Type B pancreatic cell (in vitro differentiated cells): ENCODE data around the gene NUMB. TPM values are rescaled to one million over a fixed set of nuclear protein-coding genes. Genes with fewer than 3 reads are reported as not detected.
A peak's percentile ranks its signal among the peaks of the same experiment; 100 is the strongest.

Experiments used
- DNase-seq: peaks from one replicate; pipeline ENCODE4 v3.0.0; 2021; ENCODE audit warnings: mixed read lengths; ENCODE audit not compliant: unreplicated experiment; ENCODE audit errors: extremely low spot score
- H3K27ac Mint-ChIP-seq: 2 replicates; pipeline ENCODE4 v1.8.0; 2021; ENCODE audit warnings: mild to moderate bottlenecking, mixed read lengths
- H3K27me3 Mint-ChIP-seq: 2 replicates; pipeline ENCODE4 v1.8.0; 2021; ENCODE audit warnings: mixed read lengths
- H3K36me3 Mint-ChIP-seq: 2 replicates; pipeline ENCODE4 v1.8.0; 2021; ENCODE audit warnings: mixed read lengths
- H3K4me1 Mint-ChIP-seq: one replicate; pipeline ENCODE4 v1.8.0; 2021; ENCODE audit warnings: mixed read lengths; ENCODE audit not compliant: unreplicated experiment
- H3K4me3 Mint-ChIP-seq: 2 replicates; pipeline ENCODE4 v1.8.0; 2021; ENCODE audit warnings: mild to moderate bottlenecking, mixed read lengths
- H3K9me3 Mint-ChIP-seq: 2 replicates; pipeline ENCODE4 v1.8.0; 2021; ENCODE audit warnings: mixed read lengths
- total RNA-seq: library from RNA; stranded (reverse); gene quantifications from 2 replicates; pipeline ENCODE4 v1.2.1, GENCODE V29; 2021; ENCODE audit warnings: low replicate concordance
- TF ChIP-seq, protein P1 (sequence below): fragments of 200-600 bp; sonication (generic); conservative IDR thresholded peaks from 2 replicates; pipeline ENCODE4 v1.5.0; 2021; ENCODE audit warnings: antibody characterized with exemption, mild to moderate bottlenecking

Gene NUMB
- total RNA-seq, 1 donor from 2014 or later, result 64.5 TPM

DNA sequence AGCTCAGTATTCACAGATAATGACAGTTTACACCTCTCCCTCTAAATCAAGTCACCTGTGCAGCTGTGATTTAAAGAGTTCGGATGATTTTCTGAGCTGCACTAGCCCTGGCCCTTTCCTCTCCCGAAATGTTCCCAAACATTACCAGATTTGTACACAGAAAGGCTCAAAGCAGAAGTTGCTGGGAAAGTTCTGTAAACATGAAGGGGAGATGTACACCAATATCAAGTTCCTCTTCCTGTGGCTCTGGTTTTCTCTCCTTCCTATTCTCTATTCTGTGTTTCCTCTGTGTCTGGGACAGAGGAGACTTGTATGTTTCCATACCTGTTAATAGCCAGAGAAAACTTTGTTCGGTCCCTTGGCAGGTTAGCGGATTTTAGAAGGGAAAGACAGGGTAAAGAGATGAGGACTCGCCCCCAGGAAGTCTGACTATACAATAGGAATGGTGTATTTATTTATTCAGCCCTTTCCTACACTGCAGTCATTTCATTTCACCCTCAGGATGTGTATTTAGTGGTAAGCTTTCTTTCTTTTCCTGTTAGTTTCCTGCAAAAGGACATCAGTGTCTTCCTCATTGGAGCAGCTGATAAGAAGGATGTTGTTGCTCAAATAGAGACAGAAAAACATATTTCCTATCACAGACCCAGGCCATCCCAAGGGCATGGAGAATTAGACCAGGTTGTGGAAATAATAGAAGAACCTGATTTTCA is 7.6 kb upstream of the NUMB start:
- Mint-ChIP-seq H3K4me3 (no peak overlapping the region), H3K36me3 (no peaks in the 10 kb centered on the region), H3K27ac (no peak overlapping the region), H3K9me3 (no peaks in the 10 kb centered on the region), H3K27me3 (no peaks in the 10 kb centered on the region), H3K4me1 (peaks cover 27% of the 10 kb centered on the region)
- no peak for DNase-seq
- TF ChIP-seq, protein P1, sequence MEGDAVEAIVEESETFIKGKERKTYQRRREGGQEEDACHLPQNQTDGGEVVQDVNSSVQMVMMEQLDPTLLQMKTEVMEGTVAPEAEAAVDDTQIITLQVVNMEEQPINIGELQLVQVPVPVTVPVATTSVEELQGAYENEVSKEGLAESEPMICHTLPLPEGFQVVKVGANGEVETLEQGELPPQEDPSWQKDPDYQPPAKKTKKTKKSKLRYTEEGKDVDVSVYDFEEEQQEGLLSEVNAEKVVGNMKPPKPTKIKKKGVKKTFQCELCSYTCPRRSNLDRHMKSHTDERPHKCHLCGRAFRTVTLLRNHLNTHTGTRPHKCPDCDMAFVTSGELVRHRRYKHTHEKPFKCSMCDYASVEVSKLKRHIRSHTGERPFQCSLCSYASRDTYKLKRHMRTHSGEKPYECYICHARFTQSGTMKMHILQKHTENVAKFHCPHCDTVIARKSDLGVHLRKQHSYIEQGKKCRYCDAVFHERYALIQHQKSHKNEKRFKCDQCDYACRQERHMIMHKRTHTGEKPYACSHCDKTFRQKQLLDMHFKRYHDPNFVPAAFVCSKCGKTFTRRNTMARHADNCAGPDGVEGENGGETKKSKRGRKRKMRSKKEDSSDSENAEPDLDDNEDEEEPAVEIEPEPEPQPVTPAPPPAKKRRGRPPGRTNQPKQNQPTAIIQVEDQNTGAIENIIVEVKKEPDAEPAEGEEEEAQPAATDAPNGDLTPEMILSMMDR, result no peak

DNA sequence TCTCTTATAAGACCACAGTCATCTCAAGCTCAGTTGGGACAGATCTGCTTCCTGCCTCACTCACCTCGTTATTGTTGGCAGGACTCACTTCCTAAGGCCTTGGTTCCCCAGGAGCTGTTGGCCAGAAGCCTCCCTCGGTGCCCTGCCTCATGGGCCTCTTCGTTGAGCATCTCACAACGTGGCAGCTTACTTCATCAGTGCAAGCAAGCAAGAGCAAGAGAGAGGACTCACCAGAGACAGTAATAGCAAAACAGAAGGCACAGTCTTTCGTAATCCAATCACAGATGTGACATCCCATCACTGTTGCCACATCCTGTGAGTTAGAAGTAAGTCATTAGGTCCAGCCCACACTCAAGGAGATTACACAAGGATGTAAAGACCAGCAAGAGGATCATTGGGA is 5.1 kb upstream of the NUMB start:
- no peak for DNase-seq
- Mint-ChIP-seq H3K27me3 (no peaks in the 10 kb centered on the region), H3K4me1 (peaks cover 44% of the 10 kb centered on the region), H3K4me3 (no peak overlapping the region), H3K36me3 (no peaks in the 10 kb centered on the region), H3K27ac (no peak overlapping the region), H3K9me3 (no peaks in the 10 kb centered on the region)
- TF ChIP-seq, protein P1, result no peak

DNA sequence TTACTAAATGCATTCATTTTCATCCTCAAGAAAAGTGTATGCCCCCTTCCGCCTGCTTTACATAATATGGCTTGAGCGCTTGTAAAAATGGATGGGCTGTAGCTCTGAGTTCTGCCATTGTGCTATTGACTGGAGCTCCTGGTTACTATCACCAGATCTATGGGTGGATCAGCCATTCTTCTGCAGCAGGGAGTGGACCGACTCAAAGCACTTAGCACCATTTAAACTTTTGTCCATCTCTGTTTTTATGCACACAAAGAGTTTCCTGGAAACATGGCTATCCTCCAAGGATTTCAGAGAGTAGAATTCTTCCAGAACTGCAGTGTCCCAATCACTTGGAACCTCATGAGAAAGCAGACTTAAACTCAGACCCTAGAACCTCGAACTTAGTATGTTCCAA is 4.5 kb upstream of the NUMB start:
- H3K4me3 Mint-ChIP-seq, result peak overlapping the region; percentile 79
- no peaks in the 10 kb centered on the region for H3K27me3 Mint-ChIP-seq
- no peaks in the 10 kb centered on the region for H3K9me3 Mint-ChIP-seq
- H3K36me3 Mint-ChIP-seq, result no peaks in the 10 kb centered on the region
- peaks cover 46% of the 10 kb centered on the region for H3K4me1 Mint-ChIP-seq
- TF ChIP-seq, protein P1, result no peak
- peak overlapping the region; percentile 65 for H3K27ac Mint-ChIP-seq
- no peak for DNase-seq

DNA sequence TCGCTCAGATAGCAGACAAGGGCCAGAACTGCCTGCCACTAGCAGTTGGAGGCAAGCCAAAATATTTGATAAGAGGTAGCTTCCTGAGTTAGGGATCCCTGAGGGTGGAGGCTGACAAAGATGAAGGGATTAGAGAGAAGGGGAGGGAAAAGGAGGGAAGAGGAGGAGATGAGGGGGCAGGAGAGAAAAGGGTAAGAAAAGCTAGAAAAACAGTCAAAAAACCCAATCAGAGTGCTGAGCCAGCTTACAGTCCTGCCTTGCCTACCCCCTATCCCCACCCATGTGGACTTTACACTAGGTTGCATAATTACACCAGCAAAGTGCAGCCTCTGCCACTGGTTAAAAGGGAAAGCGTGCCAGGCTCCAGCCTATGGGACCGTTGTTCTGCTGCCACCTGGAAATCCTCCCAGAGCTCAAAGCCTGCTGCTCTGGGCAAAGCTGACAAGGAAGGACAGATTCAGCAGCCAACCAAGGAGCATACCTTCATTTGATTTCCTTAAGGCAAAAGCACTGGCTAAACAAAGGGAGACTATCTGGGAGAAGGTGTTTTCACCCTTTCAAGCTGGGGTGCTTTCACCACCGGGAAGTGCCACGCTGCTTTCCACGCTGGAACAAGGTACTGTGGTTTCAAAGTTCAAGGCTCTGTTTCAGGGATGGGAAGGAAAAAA is 3.8 kb upstream of the NUMB start:
- H3K27ac Mint-ChIP-seq, result peak overlapping the region; percentile 65
- no peaks in the 10 kb centered on the region for H3K9me3 Mint-ChIP-seq
- H3K4me1 Mint-ChIP-seq, result peaks cover 50% of the 10 kb centered on the region
- H3K36me3 Mint-ChIP-seq, result no peaks in the 10 kb centered on the region
- peak overlapping the region; percentile 79 for H3K4me3 Mint-ChIP-seq
- H3K27me3 Mint-ChIP-seq, result no peaks in the 10 kb centered on the region
- DNase-seq, result no peak
- TF ChIP-seq, protein P1, result no peak

DNA sequence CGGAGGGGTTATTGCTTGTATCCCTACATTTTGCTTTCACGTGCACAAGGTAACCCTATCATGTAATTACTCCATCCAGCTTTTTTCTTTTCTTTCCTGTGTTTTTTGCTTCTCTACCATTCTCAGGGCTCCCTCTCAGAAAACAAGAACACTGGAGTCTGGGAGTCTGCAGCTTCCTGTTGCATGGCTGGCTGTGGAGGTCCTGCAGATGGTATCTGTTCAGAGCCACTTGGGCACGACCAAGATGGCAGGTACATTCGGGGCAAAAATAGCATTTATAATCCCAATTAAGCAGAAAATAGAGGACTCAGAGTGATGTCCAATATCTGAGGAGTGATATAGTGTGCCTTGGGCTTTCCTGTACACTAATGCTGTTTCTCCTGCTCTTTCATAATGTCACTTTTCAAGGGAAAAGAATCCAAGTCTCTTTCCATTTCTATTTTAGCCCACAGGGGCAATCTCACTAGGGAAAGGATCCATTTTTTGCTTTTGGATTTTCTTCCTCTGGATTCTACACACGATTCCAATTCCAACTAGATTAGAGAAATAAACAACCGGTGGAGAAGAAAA is 3.2 kb upstream of the NUMB start:
- TF ChIP-seq, protein P1, result no peak
- Mint-ChIP-seq H3K27ac (peak overlapping the region; percentile 65), H3K36me3 (no peaks in the 10 kb centered on the region), H3K27me3 (no peaks in the 10 kb centered on the region), H3K4me3 (peak overlapping the region; percentile 79), H3K9me3 (no peaks in the 10 kb centered on the region), H3K4me1 (peaks cover 56% of the 10 kb centered on the region)
- DNase-seq, result no peak
